DND-41 (cell line): ENCODE data around the gene FXR2.

ENCODE experiments used
- ATAC-seq: fragments of 200-7000 bp; cut with Tn5 transposase; 3 replicates; pipeline ENCODE4 v1.9.1; 2021; ENCODE audit warnings: low read depth; ENCODE audit not compliant: insufficient read depth
- DNase-seq: peaks from one replicate; pipeline ENCODE4 v3.0.0-alpha.2; 2020
- H2AFZ ChIP-seq: 2 replicates; pipeline ENCODE4 v1.6.0; 2012; ENCODE audit warnings: low read depth, low read length
- H3K27ac ChIP-seq: 2 replicates; pipeline ENCODE4 v1.5.1; 2012; ENCODE audit warnings: low read length, inconsistent platforms
- H3K27me3 ChIP-seq: fragments of 200-600 bp; sonication (generic); 2 replicates; pipeline ENCODE4 v1.6.0; 2012; ENCODE audit warnings: low read length, mild to moderate bottlenecking, inconsistent platforms; ENCODE audit not compliant: insufficient read depth, poor library complexity
- H3K36me3 ChIP-seq: 2 replicates; pipeline ENCODE4 v1.5.1; 2012; ENCODE audit warnings: low read length, inconsistent platforms; ENCODE audit not compliant: insufficient read depth
- H3K4me1 ChIP-seq: 2 replicates; pipeline ENCODE4 v1.5.1; 2012; ENCODE audit warnings: mild to moderate bottlenecking, low read length; ENCODE audit not compliant: insufficient read depth
- H3K4me2 ChIP-seq: 2 replicates; pipeline ENCODE4 v1.6.0; 2012; ENCODE audit warnings: mild to moderate bottlenecking, moderate library complexity, low read length, inconsistent platforms; ENCODE audit not compliant: insufficient read depth
- H3K4me3 ChIP-seq, 2 experiments: fragments of 200-600 bp in 1 of 2; shearing (Covaris generic) in 1 of 2; 2 replicates each; pipeline ENCODE4 v1.5.1; 2012 to 2016; ENCODE audit warnings: inconsistent platforms in 2 of 2, low read length in 2 of 2, mild to moderate bottlenecking in 2 of 2, low read depth in 1 of 2, moderate library complexity in 1 of 2
- H3K79me2 ChIP-seq: 2 replicates; pipeline ENCODE4 v1.6.0; 2012; ENCODE audit warnings: low read length, inconsistent platforms; ENCODE audit not compliant: insufficient read depth
- H3K9ac ChIP-seq: 2 replicates; pipeline ENCODE4 v1.6.0; 2012; ENCODE audit warnings: low read depth, mild to moderate bottlenecking, inconsistent platforms, low read length, moderate library complexity
- H3K9me3 ChIP-seq: 2 replicates; pipeline ENCODE4 v1.5.1; 2012; ENCODE audit warnings: low read length, moderate library complexity, mild to moderate bottlenecking, inconsistent platforms; ENCODE audit not compliant: insufficient read depth, severe bottlenecking
- H4K20me1 ChIP-seq: 2 replicates; pipeline ENCODE4 v1.6.0; 2012; ENCODE audit warnings: low read length; ENCODE audit not compliant: insufficient read depth
- CTCF ChIP-seq: IDR thresholded peaks from 2 replicates; pipeline ENCODE4 v1.5.1; 2012; ENCODE audit warnings: borderline replicate concordance, low read length, moderate library complexity, mild to moderate bottlenecking; ENCODE audit not compliant: poor library complexity, severe bottlenecking; ENCODE audit errors: extremely low read depth
- EZH2 ChIP-seq: IDR thresholded peaks from 3 replicates; pipeline ENCODE4 v1.6.1; 2012; ENCODE audit warnings: borderline replicate concordance, low read depth, mild to moderate bottlenecking, moderate library complexity, low read length, inconsistent platforms; ENCODE audit not compliant: severe bottlenecking

Gene FXR2

GRCh38 chr17:7614425-7615264, at the start of gene FXR2:
Gene FXR2 (minus strand): TSS chr17:7614897. CDS start chr17:7614532, 365 bp downstream.
- Histone ChIP-seq H2AFZ (peak within 1 kb of the TSS; percentile 94), H3K9me3 (no peaks in the 10 kb centered on the region), H3K9ac (peak within 1 kb of the TSS; percentile 78), H3K27ac (peak within 1 kb of the TSS; percentile 76), H3K4me2 (peak within 1 kb of the TSS; percentile 78), H3K4me3 (peak within 1 kb of the TSS; percentile 59 to 69), H4K20me1 (peaks cover 35% of the 10 kb centered on the region; the same call in 1 of the 2 replicates), H3K36me3 (peaks cover 24% of the 10 kb centered on the region), H3K79me2 (peaks cover 46% of the 10 kb centered on the region), H3K27me3 (no peaks in the 10 kb centered on the region), H3K4me1 (peaks cover 47% of the 10 kb centered on the region)
- peak; percentile 93 for ATAC-seq
- TF ChIP-seq EZH2 (no peak), CTCF (peak; percentile 85)
- DNase-seq: peak; percentile 100

DNA sequence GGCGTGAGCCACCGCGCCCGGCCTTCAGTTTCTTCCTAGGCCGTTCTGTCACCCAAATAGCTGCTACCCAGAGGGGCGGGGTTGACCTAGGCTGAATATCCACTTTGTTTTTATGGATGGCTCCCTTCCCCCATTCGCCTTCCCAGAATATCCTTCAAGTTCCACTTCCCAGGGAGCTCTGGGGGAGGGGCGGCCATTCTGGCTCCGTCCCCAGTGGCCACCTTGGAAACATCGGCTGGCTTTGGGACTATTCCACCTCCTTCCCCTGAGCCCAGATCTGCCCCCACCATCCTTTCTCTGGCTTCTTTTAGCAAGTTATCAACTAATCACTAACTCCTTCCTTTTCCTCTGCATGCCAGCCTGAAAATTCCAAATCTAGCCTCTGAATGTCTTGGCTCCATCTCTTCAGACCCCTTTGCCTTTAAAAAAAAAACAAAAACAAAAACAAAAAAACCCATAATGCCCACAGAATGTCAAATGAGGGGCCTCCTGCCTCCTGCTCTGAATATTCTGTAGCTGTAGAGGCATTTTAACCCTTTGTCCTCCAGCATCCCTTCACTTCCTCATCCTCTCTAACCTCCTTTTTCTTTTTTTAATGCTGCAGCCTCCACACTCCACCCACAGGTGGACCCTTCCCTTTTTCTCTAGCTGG, 42.4 kb upstream of the FXR2 start:
- H2AFZ ChIP-seq: no peak overlapping the region
- H3K4me3 ChIP-seq: no peak overlapping the region
- H3K36me3 ChIP-seq: no peaks in the 10 kb centered on the region
- no peak overlapping the region for H3K4me2 ChIP-seq
- no peak for ATAC-seq
- no peaks in the 10 kb centered on the region for H4K20me1 ChIP-seq
- no peak overlapping the region for H3K9ac ChIP-seq
- no peak for DNase-seq
- no peaks in the 10 kb centered on the region for H3K9me3 ChIP-seq
- H3K27me3 ChIP-seq: peaks cover 13% of the 10 kb centered on the region
- H3K4me1 ChIP-seq: no peaks in the 10 kb centered on the region
- no peak for TF ChIP-seq EZH2
- no peaks in the 10 kb centered on the region for H3K79me2 ChIP-seq
- H3K27ac ChIP-seq: no peak overlapping the region

GRCh38 chr17:7655541-7655840, 40.8 kb upstream of the FXR2 start:
- H2AFZ ChIP-seq: no peak overlapping the region
- H3K27me3 ChIP-seq: peaks cover 14% of the 10 kb centered on the region
- H3K4me3 ChIP-seq: no peak overlapping the region
- DNase-seq (no peak), ATAC-seq (no peak)
- H4K20me1 ChIP-seq: no peaks in the 10 kb centered on the region
- no peak overlapping the region for H3K9ac ChIP-seq
- H3K4me2 ChIP-seq: no peak overlapping the region
- TF ChIP-seq CTCF (no peak), EZH2 (no peak)
- H3K36me3 ChIP-seq: no peaks in the 10 kb centered on the region
- no peaks in the 10 kb centered on the region for H3K9me3 ChIP-seq
- H3K27ac ChIP-seq: no peak overlapping the region
- peaks cover 8% of the 10 kb centered on the region for H3K4me1 ChIP-seq
- no peaks in the 10 kb centered on the region for H3K79me2 ChIP-seq
